Endothelial cell of umbilical vein (primary cell): ENCODE measurements around the gene NEO1.

ENCODE experiments used
- CTCF ChIP-seq, 2 donors: IDR thresholded peaks; 1 replicate in 1 of 2; 2 replicates in 1 of 2; pipeline ENCODE4 v1.5.1; 2011; ENCODE audit warnings: low read length in 2 of 2, mild to moderate bottlenecking in 2 of 2, moderate library complexity in 2 of 2, control low read depth in 1 of 2, inconsistent platforms in 1 of 2, low read depth in 1 of 2; ENCODE audit not compliant: insufficient read depth in 1 of 2; ENCODE audit errors: extremely low read depth in 1 of 2
- EZH2 ChIP-seq: IDR thresholded peaks from 2 replicates; pipeline ENCODE4 v1.6.1; 2012; ENCODE audit warnings: borderline replicate concordance, low read depth, mild to moderate bottlenecking, moderate library complexity, low read length, inconsistent platforms; ENCODE audit not compliant: severe bottlenecking
- MAX ChIP-seq: IDR thresholded peaks from 2 replicates; pipeline ENCODE4 v1.6.1; 2011; ENCODE audit not compliant: insufficient read depth, insufficient read length
- POLR2A ChIP-seq: IDR thresholded peaks from 2 replicates; pipeline ENCODE4 v1.6.1; 2012; ENCODE audit warnings: low read depth, mild to moderate bottlenecking, control low read depth, low read length
- POLR2AphosphoS5 ChIP-seq: IDR thresholded peaks from 2 replicates; pipeline ENCODE4 v1.6.1; 2012; ENCODE audit warnings: low read depth, mild to moderate bottlenecking, control low read depth, low read length, moderate library complexity; ENCODE audit not compliant: insufficient read depth

GRCh38 chr15:73174171-73174570 is 121.9 kb downstream of the NEO1 start:
- TF ChIP-seq CTCF (IDR thresholded peaks at IDR 0.05; ENCODE audit: extremely low read depth in 1 of 2, insufficient read depth in 1 of 2, low read depth in 1 of 2, low read length in 2 of 2) (no peak), POLR2A (no peak), EZH2 (no peak), POLR2AphosphoS5 (no peak), MAX (no peak)
